Measurements from ENCODE around the gene C19orf38. TPM values are rescaled to one million over a fixed set of nuclear protein-coding genes. Genes with fewer than 3 reads are reported as not detected.

C19orf38 gene
- polyA plus RNA-seq, 1 of the 3 experiments (the other 2 are of a cell fraction) = 0.15 TPM

- no peak for TF ChIP-seq CTCF (IDR thresholded peaks at IDR 0.05)
- TF ChIP-seq SIN3A (IDR thresholded peaks at IDR 0.05; ENCODE audit: borderline replicate concordance, low read depth, low read length) = no peak
Observed at GRCh38 chr19:10896851-10897526, 48.8 kb downstream of the C19orf38 start (continued).

DNA sequence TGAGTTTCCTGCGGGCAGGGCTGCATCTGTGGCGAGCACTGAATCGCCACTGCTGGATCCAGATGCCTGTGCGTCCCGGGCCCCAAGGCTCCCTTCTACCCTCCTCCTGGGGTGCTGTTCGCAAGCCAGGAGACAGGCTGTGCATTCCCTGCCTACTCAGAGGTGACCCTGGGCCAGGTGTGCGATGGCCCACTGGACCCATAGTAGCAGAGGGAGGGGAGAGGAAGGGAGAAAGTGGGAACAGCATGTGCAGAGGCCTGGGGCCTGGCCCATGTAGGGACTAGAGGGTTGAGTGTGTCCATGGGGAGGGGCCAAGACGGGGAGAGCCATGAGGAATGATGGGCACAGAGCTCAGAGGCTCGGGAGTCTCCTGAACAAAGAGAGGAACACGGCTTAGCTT is 50.4 kb downstream of the C19orf38 start:
- WGBS (ENCODE audit: low lambda C conversion rate) = 73% methylated on average over 10 of the region's 10 CpGs
- peaks cover 60% of the 10 kb centered on the region for H4K20me1 ChIP-seq (ENCODE audit: insufficient read depth)

More for the DNA sequence above, 50.4 kb downstream of the C19orf38 start:
- CTCF ChIA-PET = interaction anchor here (0.6 to 1.6 kb wide), 5 partner anchors 9 to 165 kb away, joined by 3 to 7 read pairs (median 4); no protein-coding TSS in a partner anchor
- DNase-seq = no peak
- Histone ChIP-seq H3K4me2 (no peak overlapping the region), H2AFZ (ENCODE audit: low read depth) (no peak overlapping the region), H3K9me2 (no peaks in the 10 kb centered on the region), H3K79me2 (ENCODE audit: insufficient read depth) (peaks cover 84% of the 10 kb centered on the region), H3K4me3 (ENCODE audit: low read depth in 2 of 2, low read length in 1 of 2) (no peak overlapping the region), H3K36me3 (replicated peaks in 1 of 2; ENCODE audit: control insufficient read depth in 1 of 2, insufficient read depth in 2 of 2, low read length in 1 of 2) (no peaks in the 10 kb centered on the region), H3K9ac (no peak overlapping the region), H3K9me3 (no peaks in the 10 kb centered on the region), H3K27ac (ENCODE audit: low read depth in 2 of 2, low read length in 1 of 2) (peak overlapping the region in 1 of 2 experiments; percentile 67; a peak in 2 of 4 replicates), H3K4me1 (ENCODE audit: control insufficient read depth in 1 of 2, insufficient read depth in 2 of 2, low read depth in 1 of 2, low read length in 1 of 2) (peaks cover 0 to 34% of the 10 kb centered on the region in 2 experiments; a peak in 2 of 4 replicates), H3F3A (replicated peaks; ENCODE audit: insufficient read depth) (no peaks in the 10 kb centered on the region), H3K27me3 (ENCODE audit: insufficient read depth) (no peaks in the 10 kb centered on the region)
- POLR2A ChIA-PET = no interaction called here
- TF ChIP-seq, protein P1, sequence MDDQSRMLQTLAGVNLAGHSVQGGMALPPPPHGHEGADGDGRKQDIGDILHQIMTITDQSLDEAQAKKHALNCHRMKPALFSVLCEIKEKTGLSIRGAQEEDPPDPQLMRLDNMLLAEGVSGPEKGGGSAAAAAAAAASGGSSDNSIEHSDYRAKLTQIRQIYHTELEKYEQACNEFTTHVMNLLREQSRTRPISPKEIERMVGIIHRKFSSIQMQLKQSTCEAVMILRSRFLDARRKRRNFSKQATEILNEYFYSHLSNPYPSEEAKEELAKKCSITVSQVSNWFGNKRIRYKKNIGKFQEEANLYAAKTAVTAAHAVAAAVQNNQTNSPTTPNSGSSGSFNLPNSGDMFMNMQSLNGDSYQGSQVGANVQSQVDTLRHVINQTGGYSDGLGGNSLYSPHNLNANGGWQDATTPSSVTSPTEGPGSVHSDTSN (IDR thresholded peaks at IDR 0.05) = no peak
- TF ChIP-seq REST (IDR thresholded peaks at IDR 0.05; ENCODE audit: low read depth, low read length) (no peak), CHD2 (IDR thresholded peaks at IDR 0.05; ENCODE audit: low read length, partially characterized antibody) (no peak), TCF12 (IDR thresholded peaks at IDR 0.05) (no peak), ZBTB33 (IDR thresholded peaks at IDR 0.05; ENCODE audit: borderline replicate concordance, low read depth) (no peak), NFIC (IDR thresholded peaks at IDR 0.05; ENCODE audit: borderline replicate concordance) (no peak), ELF1 (IDR thresholded peaks at IDR 0.05) (no peak), POLR2AphosphoS5 (IDR thresholded peaks at IDR 0.05; ENCODE audit: low read depth, low read length) (no peak), JUND (IDR thresholded peaks at IDR 0.05) (no peak), SIN3A (IDR thresholded peaks at IDR 0.05; ENCODE audit: borderline replicate concordance, low read depth, low read length) (no peak), CTCF (IDR thresholded peaks at IDR 0.05) (no peak), EP300 (IDR thresholded peaks at IDR 0.05; ENCODE audit: borderline replicate concordance in 1 of 2, low read depth in 1 of 2, low read length in 1 of 2) (no peak), NRF1 (IDR thresholded peaks at IDR 0.05; ENCODE audit: low read depth, low read length) (no peak), RAD21 (IDR thresholded peaks at IDR 0.05; ENCODE audit: low read length) (no peak), RFX5 (IDR thresholded peaks at IDR 0.05; ENCODE audit: low read length) (no peak), RCOR1 (IDR thresholded peaks at IDR 0.05; ENCODE audit: low read length) (no peak)
- TF ChIP-seq, protein P2, sequence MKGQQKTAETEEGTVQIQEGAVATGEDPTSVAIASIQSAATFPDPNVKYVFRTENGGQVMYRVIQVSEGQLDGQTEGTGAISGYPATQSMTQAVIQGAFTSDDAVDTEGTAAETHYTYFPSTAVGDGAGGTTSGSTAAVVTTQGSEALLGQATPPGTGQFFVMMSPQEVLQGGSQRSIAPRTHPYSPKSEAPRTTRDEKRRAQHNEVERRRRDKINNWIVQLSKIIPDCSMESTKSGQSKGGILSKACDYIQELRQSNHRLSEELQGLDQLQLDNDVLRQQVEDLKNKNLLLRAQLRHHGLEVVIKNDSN (IDR thresholded peaks at IDR 0.05; ENCODE audit: borderline replicate concordance, low read depth) = no peak
